Measurements from ENCODE around the gene DTNB.
A peak's percentile ranks its signal among the peaks of the same experiment; 100 is the strongest.
"Not testable (repeated sequence)": the region's sequence is repeated elsewhere in the genome, so short reads cannot be mapped to it uniquely, and the experiment has no call there.

DTNB gene

GRCh38 chr2:25585189-25585588 is 88.2 kb downstream of the DTNB start:
- no peak for DNase-seq

GRCh38 chr2:25582077-25582830 is 91.1 kb downstream of the DTNB start:
- peak; percentile 64 for DNase-seq

GRCh38 chr2:25576596-25576995 is 96.8 kb downstream of the DTNB start:
- DNase-seq = no peak

GRCh38 chr2:25572638-25573037 is 100.7 kb downstream of the DTNB start:
- DNase-seq = no peak

GRCh38 chr2:25570161-25570845 is 103.1 kb downstream of the DTNB start:
- no peak for DNase-seq

- DNase-seq = peak; percentile 82 to 88
These were observed 106.0 kb downstream of the DTNB start for GRCh38 chr2:25567406-25567805.

GRCh38 chr2:25566694-25567093 is 106.7 kb downstream of the DTNB start:
- DNase-seq = peak; percentile 77 to 80

DNA sequence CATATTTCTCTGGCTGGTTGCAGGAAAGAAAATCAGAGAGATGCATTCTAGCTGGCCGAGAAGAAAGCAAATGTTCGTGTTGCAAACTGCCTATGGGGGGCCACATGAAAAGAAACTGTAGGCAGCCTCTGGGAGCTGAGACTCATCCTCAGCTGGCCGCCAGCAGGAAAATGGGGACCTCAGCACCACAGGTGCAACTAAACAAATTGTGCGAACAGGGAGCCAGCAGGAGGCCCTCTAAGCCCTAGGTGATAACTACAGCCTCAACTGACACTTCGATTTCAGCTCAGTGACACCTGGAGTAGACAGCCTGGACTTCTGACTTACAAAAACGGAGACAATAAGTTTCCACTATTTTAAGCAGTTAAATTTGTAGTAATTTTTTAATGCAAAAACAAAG is 107.3 kb downstream of the DTNB start:
- DNase-seq = no peak

DNA sequence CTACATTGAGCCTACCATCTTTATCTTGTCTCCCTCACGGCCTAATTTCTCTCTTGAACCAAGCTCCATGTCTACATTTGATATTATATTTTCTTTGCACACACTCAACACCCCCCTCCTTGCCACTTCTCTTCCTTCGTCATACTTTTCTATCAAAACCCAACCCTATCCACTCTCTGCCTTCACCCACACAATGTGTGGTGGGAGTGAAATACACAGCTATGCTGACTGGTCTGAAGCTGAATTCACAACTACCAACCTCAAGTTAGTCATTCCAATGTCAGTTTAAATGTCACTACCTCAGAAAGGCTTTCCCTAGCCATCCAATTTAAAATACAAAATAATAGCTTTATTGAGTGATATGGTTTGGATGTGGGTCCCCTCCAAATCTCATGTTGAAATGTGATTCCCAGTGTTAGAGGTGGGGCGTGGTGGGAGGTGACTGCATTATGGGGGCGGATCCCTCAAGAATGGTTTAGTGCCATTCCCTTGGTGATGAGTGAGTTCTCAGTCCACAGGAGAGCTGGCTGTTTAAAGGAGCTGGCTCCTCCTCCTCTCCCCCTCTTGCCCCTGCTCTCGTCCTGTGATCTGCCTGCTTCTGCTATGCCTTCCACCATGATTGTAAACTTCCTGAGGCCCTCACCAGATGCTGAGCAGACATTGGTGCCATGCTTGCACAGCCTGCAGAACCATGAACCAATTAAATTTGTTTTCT is 112.1 kb downstream of the DTNB start:
- no peak for DNase-seq

DNA sequence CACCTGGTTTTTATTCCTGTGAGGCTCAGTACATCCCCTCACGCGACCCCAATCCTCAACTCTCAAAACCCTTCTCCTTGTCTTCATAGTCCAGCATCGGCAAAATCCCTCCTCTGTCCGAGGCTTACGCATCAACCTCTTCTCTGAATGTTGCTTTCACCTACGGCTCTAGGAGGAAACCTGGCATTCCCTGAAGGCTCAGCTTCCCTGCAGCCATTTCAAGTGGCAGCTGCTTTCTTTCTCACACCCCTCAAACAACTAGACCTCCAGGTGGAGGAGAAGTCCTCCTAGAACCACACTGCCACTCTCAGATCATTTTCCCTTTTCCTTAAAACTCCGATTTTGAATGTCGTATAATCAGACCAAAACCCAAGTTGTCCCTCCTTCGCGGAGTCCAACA is 114.2 kb downstream of the DTNB start:
- no peak for DNase-seq

- peak; percentile 91 for DNase-seq
These were observed 115.1 kb downstream of the DTNB start for GRCh38 chr2:25558262-25558661.

DNA sequence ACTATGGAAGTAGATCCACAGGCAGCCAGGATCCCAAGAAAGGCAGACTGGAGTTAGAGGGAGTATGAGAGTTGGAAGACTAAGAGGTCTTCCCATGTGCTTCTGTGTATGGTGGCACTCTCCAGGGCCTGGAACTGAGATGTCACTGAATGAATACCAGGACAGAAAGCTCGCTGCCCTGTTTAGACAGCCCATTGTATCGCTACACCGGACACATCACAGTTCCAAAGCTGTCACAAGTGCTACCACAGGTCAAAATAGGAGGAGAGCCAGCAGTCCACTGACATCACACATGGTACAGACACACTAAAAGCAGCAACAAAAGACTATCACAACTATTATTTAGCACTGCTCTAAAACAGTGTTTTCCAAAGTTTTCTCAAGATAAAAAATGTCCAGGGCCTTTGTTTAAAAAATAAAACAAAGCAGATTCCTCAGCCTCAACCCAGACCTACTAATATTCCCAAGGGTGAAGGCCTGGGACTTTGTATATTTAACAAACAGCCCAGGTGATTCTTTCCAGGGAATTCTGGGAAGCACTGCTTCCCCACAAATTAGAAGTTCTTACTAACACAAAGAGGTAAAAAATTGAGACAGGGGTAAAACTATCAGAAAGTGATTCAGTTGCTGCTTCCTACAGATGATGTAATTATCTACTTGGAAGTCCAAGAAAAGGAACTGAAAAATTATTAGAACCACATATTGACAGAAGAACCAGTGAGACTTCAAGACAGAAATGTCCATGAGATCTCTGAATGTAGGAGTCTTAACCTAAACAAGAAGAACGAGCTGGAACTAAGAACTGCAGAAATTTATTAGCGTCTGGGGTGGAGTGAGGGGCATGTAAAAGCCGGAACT is 116.0 kb downstream of the DTNB start:
- DNase-seq = peak in 1 of 2 experiments; percentile 24

- no peak for DNase-seq
These were observed 121.1 kb downstream of the DTNB start for GRCh38 chr2:25552318-25552717.

GRCh38 chr2:25551316-25551715 is 122.1 kb downstream of the DTNB start:
- peak; percentile 56 to 62 for DNase-seq

GRCh38 chr2:25549571-25549970 is 123.8 kb downstream of the DTNB start:
- not testable (repeated sequence) for DNase-seq

DNA sequence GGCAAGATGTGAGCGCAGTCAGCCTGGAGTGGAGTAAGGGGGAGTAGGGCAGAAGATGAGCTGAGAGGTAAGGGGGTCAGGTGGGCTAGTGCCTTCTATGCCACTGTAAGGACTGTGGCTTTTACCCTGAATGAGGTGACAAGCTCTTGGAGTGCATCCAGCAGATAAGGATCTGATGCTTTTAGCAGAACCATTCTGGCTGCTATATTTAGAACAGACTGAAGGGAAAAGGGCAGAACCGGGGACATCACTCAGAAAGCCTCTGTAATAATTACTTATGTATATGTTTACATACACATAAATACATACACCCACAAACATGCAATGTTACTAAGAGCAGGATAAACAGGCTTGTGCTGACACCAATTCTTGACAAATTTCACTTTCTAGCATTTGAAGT is 124.8 kb downstream of the DTNB start:
- DNase-seq = peak in 1 of 2 experiments; percentile 8

- DNase-seq = no peak
These were observed 126.5 kb downstream of the DTNB start for GRCh38 chr2:25546852-25547251.

DNA sequence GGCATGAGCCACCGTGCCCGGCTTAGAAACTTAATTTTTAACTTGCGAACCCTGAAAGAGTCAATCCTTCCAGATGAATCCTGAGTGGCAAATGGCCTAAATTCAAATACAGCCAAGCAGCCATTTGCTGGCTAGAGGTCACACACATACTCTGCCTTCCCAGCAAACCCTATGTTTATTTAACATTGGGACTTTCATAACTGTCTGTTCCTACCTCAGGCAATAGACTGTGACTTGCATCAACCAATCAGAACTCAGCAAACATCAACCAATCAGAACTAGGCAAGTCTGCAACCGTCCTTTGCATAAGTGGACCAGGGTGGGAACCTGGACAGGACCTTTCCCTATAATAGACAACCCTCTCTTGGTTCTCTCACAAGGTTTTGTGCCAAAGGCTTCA is 127.5 kb downstream of the DTNB start:
- DNase-seq = no peak

DNA sequence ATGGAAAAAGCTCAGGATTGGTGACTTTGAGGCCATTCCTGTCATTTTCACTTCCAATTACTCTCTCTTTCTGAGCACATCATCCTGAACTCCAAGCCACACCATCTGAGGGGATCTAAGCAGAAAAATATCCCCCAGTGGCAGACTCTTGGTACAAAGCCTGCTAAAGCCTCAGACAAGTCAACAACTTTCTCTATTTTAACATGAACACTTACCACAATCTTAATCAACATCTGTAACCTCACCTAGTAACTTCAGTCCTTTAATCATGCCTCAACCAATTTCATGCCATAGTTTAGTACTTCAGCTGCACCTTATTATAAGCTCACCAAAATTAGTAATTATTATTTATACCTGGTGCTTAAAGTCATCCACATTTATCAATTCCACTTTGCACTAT is 128.9 kb downstream of the DTNB start:
- DNase-seq = no peak

DNA sequence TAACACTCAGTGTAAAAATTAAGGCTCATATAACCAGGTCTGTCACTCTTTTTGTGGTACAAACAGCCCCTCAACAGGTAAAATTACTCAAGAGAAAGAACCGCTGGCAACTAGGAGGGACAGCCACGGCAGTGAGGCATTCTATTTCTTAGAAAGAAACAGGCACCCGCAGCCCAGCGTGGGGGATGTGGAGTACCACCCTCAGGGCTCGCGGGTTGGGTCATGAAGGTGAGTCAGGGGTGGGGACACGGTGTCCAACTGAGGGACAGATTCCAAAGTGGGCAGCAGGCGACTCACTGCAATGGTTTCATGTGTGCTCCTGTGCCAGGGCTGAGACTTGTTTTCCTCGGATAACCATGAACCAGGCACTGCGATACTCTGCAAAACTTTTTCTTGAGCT is 129.4 kb downstream of the DTNB start:
- no peak for DNase-seq

GRCh38 chr2:25541378-25541777 is 132.0 kb downstream of the DTNB start:
- no peak for DNase-seq

DNA sequence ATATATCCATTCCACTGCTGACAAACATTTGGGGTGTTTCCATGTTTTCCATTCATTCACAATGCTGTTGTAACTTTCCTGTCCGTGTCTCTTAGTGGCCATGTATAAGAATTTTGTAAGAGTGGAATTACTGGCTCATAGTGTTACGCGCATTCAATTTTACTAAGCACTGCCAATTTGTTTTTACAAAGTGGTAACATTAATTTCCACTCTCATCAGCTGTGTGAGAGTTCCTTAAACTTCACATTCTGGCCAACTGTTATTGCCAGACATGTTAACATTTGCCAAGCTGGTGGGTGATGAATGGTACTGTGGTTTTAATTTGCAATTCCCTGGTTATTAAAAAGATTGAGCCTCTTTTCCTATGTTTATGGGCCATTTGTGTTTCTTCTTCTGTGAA is 134.2 kb downstream of the DTNB start:
- DNase-seq = no peak

DNA sequence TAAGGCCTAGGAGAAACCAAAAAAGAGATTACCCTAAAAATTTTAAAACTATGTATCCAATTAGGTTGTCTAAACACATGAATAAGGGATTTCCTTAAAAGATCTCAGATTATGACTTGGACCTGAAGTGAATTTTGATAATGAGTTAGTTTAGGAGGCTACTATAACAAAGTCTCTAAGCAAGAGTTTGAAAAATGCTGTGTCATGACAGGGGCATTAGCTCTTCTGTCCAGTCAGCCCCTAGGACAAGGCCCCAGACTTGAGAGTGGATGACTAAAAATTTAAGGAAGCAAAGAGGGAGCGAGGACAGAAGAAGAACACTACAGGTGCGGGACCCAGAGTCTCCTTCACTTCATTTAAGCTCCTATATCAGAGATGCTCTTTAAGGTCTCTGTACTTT is 135.9 kb downstream of the DTNB start:
- no peak for DNase-seq

Measured in Kasumi-1 (cell line).